Duodenal mucosa (tissue), 2 donors: ENCODE measurements around the gene LGALS9C.
"Not testable (repeated sequence)": the region's sequence is repeated elsewhere in the genome, so short reads cannot be mapped to it uniquely, and the experiment has no call there.

Experiments
- H3K27ac ChIP-seq: one replicate; pipeline ENCODE4 v1.7.0; 2013; ENCODE audit warnings: low read depth, low read length
- H3K27me3 ChIP-seq, 2 donors: one replicate each; pipeline ENCODE4 v1.7.0; 2013; ENCODE audit warnings: low read length in 2 of 2, control low read depth in 1 of 2; ENCODE audit not compliant: insufficient read depth in 2 of 2, control insufficient read depth in 1 of 2
- H3K36me3 ChIP-seq, 2 donors: one replicate each; pipeline ENCODE4 v1.7.0; 2013; ENCODE audit warnings: low read length in 2 of 2, control low read depth in 1 of 2; ENCODE audit not compliant: insufficient read depth in 2 of 2, control insufficient read depth in 1 of 2
- H3K4me1 ChIP-seq, 2 donors: one replicate each; pipeline ENCODE4 v1.7.0; 2013; ENCODE audit warnings: low read length in 2 of 2, control low read depth in 1 of 2; ENCODE audit not compliant: insufficient read depth in 2 of 2, control insufficient read depth in 1 of 2
- H3K4me3 ChIP-seq, 2 donors: one replicate each; pipeline ENCODE4 v1.7.0; 2013; ENCODE audit warnings: low read length in 2 of 2, low read depth in 1 of 2
- H3K9ac ChIP-seq, 2 donors: one replicate each; pipeline ENCODE4 v1.7.0; 2013; ENCODE audit warnings: low read length in 2 of 2, low read depth in 1 of 2
- H3K9me3 ChIP-seq, 2 donors: one replicate each; pipeline ENCODE4 v1.7.0; 2013; ENCODE audit warnings: low read length in 2 of 2, control low read depth in 1 of 2; ENCODE audit not compliant: control insufficient read depth in 1 of 2

LGALS9C gene

DNA sequence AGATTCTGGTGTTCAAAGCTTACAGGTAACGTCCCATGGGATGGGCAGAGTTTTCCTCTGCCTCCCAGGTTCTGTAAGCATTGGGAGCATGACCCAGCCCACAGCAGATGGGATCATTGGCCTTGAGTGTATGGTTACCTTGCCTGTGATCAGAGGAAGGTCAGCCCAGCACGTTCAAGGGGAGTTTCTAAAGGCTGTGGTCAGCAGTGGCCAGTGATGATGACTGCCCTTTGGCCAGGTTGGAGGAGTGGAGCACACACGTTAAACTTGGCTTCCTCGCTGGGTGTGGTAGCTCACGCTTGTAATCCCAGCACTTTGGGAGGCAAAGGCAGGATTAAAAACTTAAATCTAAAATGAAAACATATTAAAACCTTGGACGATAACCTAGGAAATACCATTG is 51.8 kb downstream of the LGALS9C start:
- not testable (repeated sequence) for H3K4me1 ChIP-seq, H3K9ac ChIP-seq, H3K27me3 ChIP-seq, H3K4me3 ChIP-seq, H3K36me3 ChIP-seq, H3K27ac ChIP-seq, H3K9me3 ChIP-seq

GRCh38 chr17:18528899-18529500 is 52.4 kb downstream of the LGALS9C start:
- not testable (repeated sequence) for H3K9ac ChIP-seq, H3K4me1 ChIP-seq, H3K27me3 ChIP-seq, H3K9me3 ChIP-seq, H3K27ac ChIP-seq, H3K4me3 ChIP-seq, H3K36me3 ChIP-seq

DNA sequence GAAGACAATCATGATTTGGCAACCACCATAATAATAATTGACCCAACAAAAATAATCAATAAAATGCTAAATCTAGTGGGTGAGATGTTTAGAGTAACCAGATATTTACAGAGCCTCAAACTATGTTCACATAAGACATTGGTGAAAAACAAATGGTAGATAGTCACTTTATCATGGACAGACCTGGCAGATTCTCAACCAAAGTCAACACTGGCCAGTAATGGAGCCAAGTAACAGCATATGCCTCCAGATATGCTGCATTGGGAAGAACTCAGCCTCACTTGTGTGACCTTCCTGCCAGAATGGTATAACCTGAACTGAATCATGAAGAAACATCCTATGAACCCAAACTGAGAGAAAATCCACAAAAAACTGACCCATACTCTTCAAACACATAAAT is 53.8 kb downstream of the LGALS9C start:
- H3K27ac ChIP-seq, H3K27me3 ChIP-seq, H3K9me3 ChIP-seq, H3K9ac ChIP-seq, H3K4me3 ChIP-seq, H3K36me3 ChIP-seq, H3K4me1 ChIP-seq: not testable (repeated sequence)

- not testable (repeated sequence) for H3K9me3 ChIP-seq, H3K27ac ChIP-seq, H3K27me3 ChIP-seq, H3K9ac ChIP-seq, H3K36me3 ChIP-seq, H3K4me3 ChIP-seq, H3K4me1 ChIP-seq
Observed at GRCh38 chr17:18542234-18542633, 65.6 kb downstream of the LGALS9C start.

DNA sequence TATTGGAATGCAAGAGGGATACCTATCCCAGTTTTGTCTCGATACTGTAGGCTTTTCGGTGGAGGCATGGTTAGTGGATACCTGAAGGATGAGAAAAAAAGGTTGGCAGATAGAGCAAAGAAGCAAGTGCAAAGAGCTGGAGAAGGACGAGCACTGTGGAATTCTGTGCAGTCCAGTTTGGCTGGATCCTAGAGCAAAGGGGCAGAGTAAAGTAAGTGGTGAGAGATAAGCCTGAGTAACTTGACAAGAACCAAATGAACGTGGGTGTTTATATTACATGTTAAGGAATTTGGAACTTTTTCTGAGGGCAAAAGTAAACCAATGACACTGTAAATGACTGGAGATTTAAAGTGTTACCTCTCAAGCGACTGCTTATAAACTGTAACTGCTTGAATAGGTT is 66.3 kb downstream of the LGALS9C start:
- H3K4me1 ChIP-seq, H3K27ac ChIP-seq, H3K4me3 ChIP-seq, H3K9ac ChIP-seq, H3K36me3 ChIP-seq, H3K27me3 ChIP-seq, H3K9me3 ChIP-seq: not testable (repeated sequence)
